D721Med (cell line): ENCODE results near the gene TRPM3.

ENCODE experiments used
- DNase-seq: peaks from one replicate; pipeline ENCODE4 v3.0.0; 2011; ENCODE audit warnings: low spot score; ENCODE audit not compliant: insufficient read length
- FAIRE-seq: peaks from 2 replicates; lab custom pipeline; 2011; peaks lifted over from hg19 to GRCh38; lab: Jason Lieb, UNC
- TF ChIP-seq, protein P1 (sequence below): IDR thresholded peaks from 2 replicates; pipeline ENCODE4 v1.5.1; 2012; ENCODE audit warnings: mild to moderate bottlenecking, control low read depth; ENCODE audit not compliant: insufficient read depth; ENCODE audit errors: missing control alignments

Gene TRPM3

GRCh38 chr9:70802206-70802605 is 319.2 kb downstream of the TRPM3 start:
- no peak for FAIRE-seq
- DNase-seq: no peak
- TF ChIP-seq, protein P1, sequence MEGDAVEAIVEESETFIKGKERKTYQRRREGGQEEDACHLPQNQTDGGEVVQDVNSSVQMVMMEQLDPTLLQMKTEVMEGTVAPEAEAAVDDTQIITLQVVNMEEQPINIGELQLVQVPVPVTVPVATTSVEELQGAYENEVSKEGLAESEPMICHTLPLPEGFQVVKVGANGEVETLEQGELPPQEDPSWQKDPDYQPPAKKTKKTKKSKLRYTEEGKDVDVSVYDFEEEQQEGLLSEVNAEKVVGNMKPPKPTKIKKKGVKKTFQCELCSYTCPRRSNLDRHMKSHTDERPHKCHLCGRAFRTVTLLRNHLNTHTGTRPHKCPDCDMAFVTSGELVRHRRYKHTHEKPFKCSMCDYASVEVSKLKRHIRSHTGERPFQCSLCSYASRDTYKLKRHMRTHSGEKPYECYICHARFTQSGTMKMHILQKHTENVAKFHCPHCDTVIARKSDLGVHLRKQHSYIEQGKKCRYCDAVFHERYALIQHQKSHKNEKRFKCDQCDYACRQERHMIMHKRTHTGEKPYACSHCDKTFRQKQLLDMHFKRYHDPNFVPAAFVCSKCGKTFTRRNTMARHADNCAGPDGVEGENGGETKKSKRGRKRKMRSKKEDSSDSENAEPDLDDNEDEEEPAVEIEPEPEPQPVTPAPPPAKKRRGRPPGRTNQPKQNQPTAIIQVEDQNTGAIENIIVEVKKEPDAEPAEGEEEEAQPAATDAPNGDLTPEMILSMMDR: no peak

DNA sequence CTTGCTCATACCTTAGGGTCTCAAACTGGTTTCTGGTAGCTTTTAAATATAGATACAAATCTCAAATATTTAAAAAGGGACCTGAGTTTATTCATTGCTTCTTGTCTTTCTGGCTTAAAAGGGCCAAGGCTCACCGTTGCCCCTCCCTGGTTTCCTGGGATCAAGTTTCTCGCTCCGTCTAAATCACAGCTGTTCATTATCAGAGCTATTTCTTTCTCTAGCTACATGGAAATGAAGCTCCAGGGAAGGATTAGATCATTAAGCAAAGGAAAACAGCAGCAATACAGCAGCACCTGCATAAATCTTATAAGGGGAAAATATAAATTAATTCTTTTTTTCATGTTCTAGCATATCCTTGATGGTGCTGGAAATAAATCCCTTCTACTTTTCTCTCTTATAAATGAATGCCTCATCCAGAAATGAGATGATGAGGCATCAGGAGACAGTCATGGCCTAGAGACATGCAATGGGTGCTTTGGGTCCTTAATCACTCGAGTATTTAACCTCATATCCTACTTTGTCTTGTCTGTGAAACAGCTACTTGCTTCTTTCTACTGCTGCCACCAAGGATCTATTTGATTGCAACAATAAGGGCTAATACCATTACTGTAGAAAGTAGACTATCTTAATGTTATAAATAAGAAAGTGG is 320.1 kb downstream of the TRPM3 start:
- TF ChIP-seq, protein P1: no peak
- DNase-seq: no peak
- FAIRE-seq: no peak

- FAIRE-seq (no peak), DNase-seq (no peak)
- TF ChIP-seq, protein P1: no peak
Observed at GRCh38 chr9:70798018-70798417, 323.4 kb downstream of the TRPM3 start.

- DNase-seq: no peak
- FAIRE-seq: no peak
- TF ChIP-seq, protein P1: no peak
Observed at GRCh38 chr9:70795841-70796240, 325.6 kb downstream of the TRPM3 start.

- FAIRE-seq: no peak
- no peak for DNase-seq
- TF ChIP-seq, protein P1: no peak
Observed at GRCh38 chr9:70792796-70793195, 328.6 kb downstream of the TRPM3 start.

DNA sequence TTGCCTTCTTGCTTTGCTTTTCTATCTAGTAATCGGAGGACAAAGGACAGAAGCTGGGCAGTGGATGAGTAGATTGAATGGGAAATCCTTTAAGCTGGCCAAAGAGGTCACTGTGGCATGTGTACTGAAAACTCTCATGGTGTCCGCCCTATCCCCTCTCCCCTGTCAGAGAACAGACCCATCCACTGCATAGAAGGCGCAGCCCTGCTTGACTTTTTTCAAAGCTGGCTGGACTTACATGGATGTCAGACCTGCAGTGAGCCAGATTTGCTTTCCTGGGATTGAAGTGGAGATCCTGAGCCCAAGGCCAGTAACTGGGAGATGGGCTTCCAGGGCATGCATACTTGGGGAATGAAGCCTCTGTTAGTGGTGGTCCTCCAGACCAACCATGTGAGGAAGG is 329.5 kb downstream of the TRPM3 start:
- DNase-seq (no peak), FAIRE-seq (no peak)
- TF ChIP-seq, protein P1: no peak

- no peak for FAIRE-seq
Observed at GRCh38 chr9:70789086-70789485, 332.3 kb downstream of the TRPM3 start.

More at GRCh38 chr9:70789086-70789485, 332.3 kb downstream of the TRPM3 start:
- TF ChIP-seq, protein P1: no peak
- no peak for DNase-seq
